NCI-H2107 treated with DMSO at 0.1 percent for 48 hours (cell line): ENCODE results near the gene PFKP.

Source experiments
- DNase-seq: peaks from one replicate; lab custom pipeline; 2025; ENCODE audit not compliant: unreplicated experiment; lab: John Stamatoyannopoulos, UW

The PFKP gene

DNA sequence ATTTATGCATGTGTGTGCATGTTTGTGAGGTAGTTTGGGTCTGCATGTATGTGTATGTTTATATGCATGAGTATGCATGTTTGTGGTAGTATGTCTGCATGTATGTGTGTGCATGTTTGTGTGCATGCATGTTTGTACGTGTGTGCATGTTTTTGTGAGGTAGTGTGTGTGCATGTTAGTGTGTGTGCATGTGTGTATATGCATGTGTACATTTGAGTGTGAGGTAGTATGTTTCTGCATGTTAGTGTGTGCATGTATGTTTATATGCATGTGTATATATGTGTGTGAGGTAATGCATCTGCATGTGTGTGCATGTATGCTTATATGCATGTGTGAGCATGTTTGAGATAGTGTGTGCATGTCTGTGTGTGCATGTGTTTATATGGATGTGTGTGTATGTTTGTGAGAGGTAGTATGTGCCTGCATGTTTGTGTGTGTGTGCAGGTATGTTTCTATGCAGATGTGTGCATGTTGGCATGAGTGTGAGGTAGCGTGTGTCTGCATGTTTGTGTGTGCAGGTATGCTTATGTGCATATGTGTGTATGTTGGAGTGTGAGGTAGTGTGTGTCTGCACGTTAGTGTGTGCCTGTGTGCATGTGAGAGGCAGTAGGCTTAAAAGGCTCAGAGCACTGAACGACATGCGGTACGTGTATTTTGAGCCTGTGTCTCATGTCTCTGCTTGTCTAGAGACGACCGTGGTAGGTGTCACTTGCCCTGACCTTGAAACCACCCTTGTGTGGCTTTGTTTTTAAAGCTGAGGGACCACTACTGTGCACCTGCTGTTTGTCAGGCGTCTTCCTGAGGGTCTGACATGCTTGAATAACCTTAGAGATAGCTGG, 43.7 kb downstream of the PFKP start:
- DNase-seq = no peak

- DNase-seq = no peak
These were observed 44.3 kb downstream of the PFKP start for GRCh38 chr10:3111621-3112163.

GRCh38 chr10:3113343-3113720, 46.0 kb downstream of the PFKP start:
- no peak for DNase-seq

DNA sequence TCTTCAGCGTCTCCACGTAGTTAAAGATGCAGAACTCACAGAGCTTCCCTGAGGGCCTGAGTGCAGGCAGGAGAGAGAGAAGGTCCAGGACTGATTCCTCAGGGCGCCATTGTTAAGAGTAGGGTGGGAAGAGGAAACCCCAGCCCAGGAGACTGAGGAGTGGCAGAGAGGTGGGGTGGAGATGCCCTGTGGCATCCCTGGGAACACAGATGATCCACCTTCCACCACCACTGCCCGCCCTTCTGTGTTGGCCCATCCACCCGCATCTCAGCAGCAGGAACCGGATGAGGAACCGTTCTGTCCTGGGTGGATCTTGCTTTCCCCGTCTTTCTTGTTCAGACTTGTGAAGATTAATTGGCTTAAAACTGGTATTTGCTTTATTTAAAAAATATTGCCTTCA, 48.3 kb downstream of the PFKP start:
- DNase-seq = no peak

DNA sequence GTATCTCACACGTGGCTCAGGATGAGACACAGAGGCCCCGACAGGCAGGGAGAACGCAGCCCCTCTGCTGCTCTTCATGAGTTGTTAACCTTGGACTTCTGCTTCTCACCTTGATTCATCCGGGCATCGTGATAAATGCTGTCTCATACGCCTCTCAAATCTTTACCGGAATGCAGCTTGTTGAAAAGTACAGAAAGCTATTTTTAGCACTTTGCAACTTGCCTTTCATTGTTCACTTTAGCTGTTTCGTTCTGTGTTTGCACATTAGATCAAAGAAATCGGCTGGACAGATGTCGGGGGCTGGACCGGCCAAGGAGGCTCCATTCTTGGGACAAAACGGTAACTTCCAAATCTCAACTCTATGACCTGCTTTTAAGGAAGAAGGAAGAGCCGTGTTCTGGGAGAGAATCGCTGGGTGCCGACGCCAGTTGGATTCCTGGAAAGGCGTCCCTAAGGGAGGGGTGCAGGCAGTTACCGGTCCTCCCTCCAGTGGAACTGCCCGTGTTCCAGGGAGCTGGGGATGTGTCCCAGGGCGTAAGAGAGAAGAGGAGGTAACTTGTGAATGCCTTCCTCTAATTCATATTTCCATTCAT, 49.3 kb downstream of the PFKP start:
- no peak for DNase-seq

GRCh38 chr10:3117486-3117885, 50.1 kb downstream of the PFKP start:
- no peak for DNase-seq

- no peak for DNase-seq
These were observed 51.3 kb downstream of the PFKP start for GRCh38 chr10:3118641-3119091.

DNA sequence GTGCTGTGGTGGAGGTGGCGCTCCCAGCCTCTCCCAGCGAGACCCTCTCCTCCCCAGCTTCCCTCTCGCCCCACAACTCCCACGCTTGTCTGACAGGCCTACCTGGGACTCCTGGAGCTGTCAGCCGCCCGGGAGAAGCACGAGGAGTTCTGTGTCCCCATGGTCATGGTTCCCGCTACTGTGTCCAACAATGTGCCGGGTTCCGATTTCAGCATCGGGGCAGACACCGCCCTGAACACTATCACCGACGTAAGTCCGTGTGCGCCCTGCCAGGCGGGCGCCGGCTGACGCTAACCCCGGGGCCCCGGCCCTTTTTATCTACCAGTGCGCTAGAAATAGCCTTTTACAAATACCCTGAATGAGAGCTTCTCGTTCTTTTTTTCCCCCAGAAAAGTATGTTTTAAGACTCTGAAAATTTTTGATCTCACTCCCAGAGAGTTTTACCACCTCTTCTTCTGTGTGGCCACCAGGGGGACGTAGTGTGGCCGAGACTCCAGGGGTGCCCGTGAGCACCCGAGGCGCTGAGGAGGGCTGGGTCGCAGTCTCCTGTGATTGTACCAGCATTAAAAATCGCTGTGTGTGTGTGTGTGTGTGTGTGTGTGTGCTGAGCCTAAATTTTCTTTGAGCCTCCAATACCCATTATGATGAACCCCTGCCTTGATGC, 52.6 kb downstream of the PFKP start:
- no peak for DNase-seq

- no peak for DNase-seq
These were observed 54.7 kb downstream of the PFKP start for GRCh38 chr10:3122034-3122433.

DNA sequence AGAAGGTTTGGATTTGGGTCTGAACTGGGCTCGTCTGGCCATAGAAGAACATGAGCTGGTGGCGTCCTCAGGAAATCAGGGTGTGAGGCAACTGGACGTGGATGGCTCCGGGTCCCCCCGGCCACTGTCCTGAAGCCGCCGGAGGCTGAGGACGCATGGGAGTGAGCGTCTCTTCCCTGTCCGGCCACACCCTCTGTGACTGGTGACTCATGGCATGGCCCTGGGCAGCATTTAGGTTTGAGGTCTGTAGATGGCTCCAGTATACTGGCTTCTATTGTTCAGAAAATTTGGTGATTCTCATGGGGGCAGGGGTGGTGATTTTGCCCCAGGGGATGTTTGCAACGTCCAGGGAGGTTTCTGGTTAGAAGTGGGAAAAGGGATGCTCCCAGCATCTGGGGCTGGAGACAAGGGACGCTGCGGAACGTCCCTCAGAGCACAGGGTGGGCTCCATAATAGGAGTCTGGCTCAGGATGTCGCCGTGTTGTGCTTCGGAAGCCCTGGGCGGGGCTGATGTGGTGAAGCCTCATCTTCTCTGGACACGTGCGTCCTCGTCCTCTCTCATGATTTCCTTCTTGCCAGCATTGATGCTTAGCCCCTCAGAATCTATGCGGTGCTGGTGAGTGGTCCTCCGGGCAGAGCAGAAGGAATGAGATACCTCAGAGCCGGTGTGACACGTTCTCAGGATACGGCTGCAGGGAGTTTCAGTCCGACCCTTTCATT, 55.3 kb downstream of the PFKP start:
- DNase-seq = no peak

GRCh38 chr10:3123571-3124411, 56.4 kb downstream of the PFKP start:
- DNase-seq = no peak

DNA sequence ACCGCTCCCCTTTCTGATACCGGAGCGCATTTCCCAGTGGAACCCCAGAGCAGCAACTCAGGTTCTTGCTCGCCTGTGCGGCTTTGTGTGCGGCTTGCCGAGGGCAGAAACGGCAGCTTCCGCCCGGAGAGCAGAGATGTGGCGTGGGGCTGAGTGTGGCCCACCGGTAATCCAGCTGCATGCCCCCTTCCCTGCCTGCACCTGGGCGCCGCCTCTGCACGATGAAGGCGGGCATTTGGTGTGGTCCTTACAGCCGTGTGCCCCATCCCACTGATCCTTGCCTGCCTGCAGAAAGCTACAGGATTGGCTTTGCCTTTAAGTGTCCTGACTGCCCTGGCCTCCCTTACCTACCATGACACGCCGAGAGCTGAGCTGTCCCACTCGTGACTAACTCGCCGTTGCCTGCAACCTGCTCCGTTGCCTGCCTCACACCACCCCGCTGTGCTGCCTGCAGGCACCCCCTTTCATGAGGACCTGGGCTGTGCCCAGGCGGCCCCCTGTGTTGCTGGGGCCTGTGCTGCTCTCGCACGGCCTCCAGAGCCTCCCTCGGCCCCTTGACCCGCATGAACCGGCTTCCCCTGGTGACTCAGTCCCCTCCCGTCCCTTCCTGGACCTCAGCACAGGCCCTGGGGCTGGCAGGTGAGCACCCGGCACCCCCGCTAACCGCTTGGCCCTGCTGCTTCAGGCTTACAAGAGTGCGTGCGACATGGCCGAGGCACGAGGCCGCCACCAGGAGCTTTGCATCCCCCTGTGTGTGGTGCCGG, 57.2 kb downstream of the PFKP start:
- no peak for DNase-seq

DNA sequence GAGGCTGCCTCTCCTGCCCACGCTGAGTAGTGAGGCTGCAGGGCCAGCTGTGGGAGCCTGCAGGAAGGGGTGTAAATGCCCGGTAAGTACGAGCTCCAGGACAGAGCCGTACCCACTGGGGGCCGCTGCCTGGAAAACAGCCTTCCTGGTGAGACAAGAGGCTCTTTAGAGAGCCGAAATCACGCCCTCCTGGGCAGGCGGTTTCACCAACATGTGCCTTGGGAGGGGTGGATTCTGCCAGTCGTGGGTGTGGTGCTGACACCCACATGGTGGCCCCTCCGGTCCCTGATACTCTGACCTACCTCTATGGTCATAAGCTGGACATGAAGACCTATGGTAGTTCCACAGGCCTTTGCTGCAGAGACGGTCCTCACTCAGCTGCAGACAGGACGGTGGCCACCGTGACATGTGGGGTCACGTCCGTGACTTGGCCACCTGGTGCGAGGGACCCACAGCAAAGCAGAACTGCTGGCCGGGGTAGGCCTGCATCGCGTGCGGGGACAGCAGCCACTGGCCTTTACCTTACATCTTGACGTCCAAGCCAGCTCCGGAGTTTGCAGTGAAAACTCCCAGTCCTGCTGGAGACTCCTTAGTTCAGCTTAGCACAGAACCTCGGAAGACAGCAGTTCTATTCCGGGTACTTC, 58.3 kb downstream of the PFKP start:
- DNase-seq = no peak

DNA sequence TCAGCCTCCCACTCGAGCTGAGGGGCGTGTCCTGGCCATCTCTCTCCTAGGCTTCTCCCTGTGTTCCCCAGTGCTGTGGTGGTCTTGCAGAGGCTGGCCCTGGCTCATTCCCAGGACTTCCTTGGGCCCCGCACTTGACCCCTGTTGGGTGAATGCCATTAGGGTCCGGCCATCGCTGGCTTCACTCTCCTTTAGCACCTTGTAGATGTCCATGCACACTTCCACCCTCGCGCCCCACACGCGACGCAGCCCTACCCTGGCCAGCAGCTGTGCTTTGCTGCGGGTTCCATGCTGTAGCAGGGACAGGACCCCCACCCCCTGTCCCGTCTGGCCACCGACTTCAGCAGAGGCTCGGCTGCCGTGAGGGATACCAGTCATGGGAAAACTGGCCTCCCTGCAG, 58.9 kb downstream of the PFKP start:
- DNase-seq = no peak

GRCh38 chr10:3126741-3127346, 59.5 kb downstream of the PFKP start:
- peak; percentile 85 for DNase-seq

- DNase-seq = no peak
These were observed 60.6 kb downstream of the PFKP start for GRCh38 chr10:3127921-3128320.

GRCh38 chr10:3128379-3129130, 61.2 kb downstream of the PFKP start:
- no peak for DNase-seq
